Esophagus (tissue), 2 donors: ENCODE results near the gene FBXL7. TPM values are rescaled to one million over a fixed set of nuclear protein-coding genes. Genes with fewer than 3 reads are reported as not detected.

Experiments used
- H3K27ac ChIP-seq, 2 donors: one replicate each; pipeline ENCODE4 v1.5.1; 2013; ENCODE audit warnings: low read depth in 2 of 2, mild to moderate bottlenecking in 2 of 2, inconsistent platforms in 1 of 2, low read length in 1 of 2, moderate library complexity in 1 of 2
- H3K27me3 ChIP-seq, 2 donors: one replicate each; pipeline ENCODE4 v1.6.1; 2013; ENCODE audit warnings: low read length in 2 of 2, control low read depth in 1 of 2, mild to moderate bottlenecking in 1 of 2; ENCODE audit not compliant: insufficient read depth in 2 of 2, control insufficient read depth in 1 of 2
- H3K36me3 ChIP-seq, 2 donors: one replicate each; pipeline ENCODE4 v1.6.1; 2013; ENCODE audit warnings: low read length in 1 of 2; ENCODE audit not compliant: control insufficient read depth in 2 of 2, insufficient read depth in 2 of 2
- H3K4me1 ChIP-seq, 2 donors: one replicate each; pipeline ENCODE4 v1.6.1; 2013; ENCODE audit warnings: low read length in 1 of 2; ENCODE audit not compliant: control insufficient read depth in 2 of 2, insufficient read depth in 2 of 2
- H3K4me3 ChIP-seq, 2 donors: one replicate each; pipeline ENCODE4 v1.5.1; 2013; ENCODE audit warnings: low read length in 2 of 2, mild to moderate bottlenecking in 2 of 2, low read depth in 1 of 2, moderate library complexity in 1 of 2
- H3K9me3 ChIP-seq, 2 donors: one replicate each; pipeline ENCODE4 v1.6.1; 2013; ENCODE audit warnings: mild to moderate bottlenecking in 2 of 2, low read depth in 1 of 2, low read length in 1 of 2, moderate library complexity in 1 of 2; ENCODE audit not compliant: control insufficient read depth in 2 of 2, insufficient read depth in 1 of 2
- WGBS, 2 donors: extraction: QIAGEN DNeasy Blood & Tissue Kit; methylation state at CpG; one replicate each; pipeline ENCODE4 v1.1.7; 2013; 5-methylcytosine and 5-hydroxymethylcytosine counted together
- polyA plus RNA-seq, 2 donors: library from polyadenylated mRNA; stranded (reverse); fragments of 200-250 nt; gene quantifications; one replicate each; pipeline ENCODE4 v1.2.3, GENCODE V29; 2013
- donor health status: healthy with polysubstance abuse.
- donor health status: Bipolar disorder and iron deficiency.

Gene FBXL7
- polyA plus RNA-seq, 2 donors, result 1.8 to 4.4 TPM

- Histone ChIP-seq H3K27ac (no peak overlapping the region), H3K9me3 (no peaks in the 10 kb centered on the region), H3K27me3 (no peaks in the 10 kb centered on the region), H3K4me1 (no peaks in the 10 kb centered on the region), H3K4me3 (no peak overlapping the region), H3K36me3 (no peaks in the 10 kb centered on the region)
These were observed 130.5 kb downstream of the FBXL7 start for GRCh38 chr5:15630441-15630840.

- 91 to 96% methylated on average over 4 of the region's 4 CpGs for WGBS, 2 donors
- Histone ChIP-seq H3K9me3 (no peaks in the 10 kb centered on the region), H3K4me3 (no peak overlapping the region), H3K27me3 (no peaks in the 10 kb centered on the region), H3K27ac (no peak overlapping the region), H3K36me3 (no peaks in the 10 kb centered on the region), H3K4me1 (no peaks in the 10 kb centered on the region)
These were observed 134.8 kb downstream of the FBXL7 start for GRCh38 chr5:15634591-15635288.

GRCh38 chr5:15635289-15635616 is 135.3 kb downstream of the FBXL7 start:
- H3K9me3 ChIP-seq, result no peaks in the 10 kb centered on the region
- H3K27ac ChIP-seq, result no peak overlapping the region
- 87% methylated on average over 1 of the region's 1 CpG for WGBS, 2 donors
- H3K4me1 ChIP-seq, result no peaks in the 10 kb centered on the region
- no peak overlapping the region for H3K4me3 ChIP-seq
- H3K27me3 ChIP-seq, result no peaks in the 10 kb centered on the region
- no peaks in the 10 kb centered on the region for H3K36me3 ChIP-seq

- H3K27me3 ChIP-seq, result no peaks in the 10 kb centered on the region
- no peaks in the 10 kb centered on the region for H3K9me3 ChIP-seq
- H3K36me3 ChIP-seq, result no peaks in the 10 kb centered on the region
- no peak overlapping the region for H3K4me3 ChIP-seq
- no peaks in the 10 kb centered on the region for H3K4me1 ChIP-seq
- H3K27ac ChIP-seq, result no peak overlapping the region
- 94 to 100% methylated on average over 1 of the region's 1 CpG for WGBS, 2 donors
These were observed 137.4 kb downstream of the FBXL7 start for GRCh38 chr5:15637345-15637744.

GRCh38 chr5:15637886-15638285 is 137.9 kb downstream of the FBXL7 start:
- 73 to 82% methylated on average over 2 of the region's 2 CpGs for WGBS, 2 donors
- Histone ChIP-seq H3K4me3 (no peak overlapping the region), H3K36me3 (no peaks in the 10 kb centered on the region), H3K4me1 (no peaks in the 10 kb centered on the region), H3K27ac (no peak overlapping the region), H3K9me3 (no peaks in the 10 kb centered on the region), H3K27me3 (no peaks in the 10 kb centered on the region)

GRCh38 chr5:15638296-15638695 is 138.3 kb downstream of the FBXL7 start:
- Histone ChIP-seq H3K27me3 (peaks cover 0 to 1% of the 10 kb centered on the region in 2 donors), H3K36me3 (no peaks in the 10 kb centered on the region), H3K4me1 (no peaks in the 10 kb centered on the region), H3K9me3 (no peaks in the 10 kb centered on the region), H3K4me3 (no peak overlapping the region), H3K27ac (no peak overlapping the region)
- 95 to 96% methylated on average over 6 of the region's 6 CpGs for WGBS, 2 donors

GRCh38 chr5:15639288-15639687 is 139.3 kb downstream of the FBXL7 start:
- Histone ChIP-seq H3K27ac (no peak overlapping the region), H3K9me3 (no peaks in the 10 kb centered on the region), H3K27me3 (peaks cover 0 to 2% of the 10 kb centered on the region in 2 donors), H3K4me1 (no peaks in the 10 kb centered on the region), H3K4me3 (no peak overlapping the region), H3K36me3 (no peaks in the 10 kb centered on the region)
- WGBS, 2 donors, result 35 to 62% methylated on average over 2 of the region's 2 CpGs

GRCh38 chr5:15640116-15640515 is 140.1 kb downstream of the FBXL7 start:
- no peak overlapping the region for H3K4me3 ChIP-seq
- 90 to 91% methylated on average over 5 of the region's 5 CpGs for WGBS, 2 donors
- no peak overlapping the region for H3K27ac ChIP-seq
- no peaks in the 10 kb centered on the region for H3K36me3 ChIP-seq
- peaks cover 0 to 2% of the 10 kb centered on the region in 2 donors for H3K27me3 ChIP-seq
- H3K9me3 ChIP-seq, result no peaks in the 10 kb centered on the region
- H3K4me1 ChIP-seq, result peaks cover 0 to 2% of the 10 kb centered on the region in 2 donors

GRCh38 chr5:15643731-15644130 is 143.8 kb downstream of the FBXL7 start:
- 19 to 30% methylated on average over 3 of the region's 3 CpGs for WGBS, 2 donors
- Histone ChIP-seq H3K4me1 (peaks cover 0 to 2% of the 10 kb centered on the region in 2 donors), H3K27ac (no peak overlapping the region), H3K9me3 (no peaks in the 10 kb centered on the region), H3K4me3 (no peak overlapping the region), H3K36me3 (no peaks in the 10 kb centered on the region), H3K27me3 (peaks cover 0 to 2% of the 10 kb centered on the region in 2 donors)

GRCh38 chr5:15645381-15646160 is 145.6 kb downstream of the FBXL7 start:
- Histone ChIP-seq H3K4me3 (no peak overlapping the region), H3K27ac (peak overlapping the region in 1 of 2 donors; percentile 22)

More at GRCh38 chr5:15645381-15646160, 145.6 kb downstream of the FBXL7 start:
- WGBS, 2 donors, result 56 to 63% methylated on average over 7 of the region's 7 CpGs
- Histone ChIP-seq H3K36me3 (no peaks in the 10 kb centered on the region), H3K4me1 (peaks cover 0 to 2% of the 10 kb centered on the region in 2 donors), H3K27me3 (peaks cover 0 to 2% of the 10 kb centered on the region in 2 donors), H3K9me3 (no peaks in the 10 kb centered on the region)
